GM12892 (cell line): ENCODE measurements around the gene LRRC36.

Experiments
- POLR2A ChIP-seq: IDR thresholded peaks from 2 replicates; pipeline ENCODE4 v1.6.1; 2011; ENCODE audit warnings: low read depth, low read length, control low read depth
- POLR2AphosphoS5 ChIP-seq: IDR thresholded peaks from 2 replicates; pipeline ENCODE4 v1.6.1; 2011; ENCODE audit warnings: low read depth, low read length, control low read depth

DNA sequence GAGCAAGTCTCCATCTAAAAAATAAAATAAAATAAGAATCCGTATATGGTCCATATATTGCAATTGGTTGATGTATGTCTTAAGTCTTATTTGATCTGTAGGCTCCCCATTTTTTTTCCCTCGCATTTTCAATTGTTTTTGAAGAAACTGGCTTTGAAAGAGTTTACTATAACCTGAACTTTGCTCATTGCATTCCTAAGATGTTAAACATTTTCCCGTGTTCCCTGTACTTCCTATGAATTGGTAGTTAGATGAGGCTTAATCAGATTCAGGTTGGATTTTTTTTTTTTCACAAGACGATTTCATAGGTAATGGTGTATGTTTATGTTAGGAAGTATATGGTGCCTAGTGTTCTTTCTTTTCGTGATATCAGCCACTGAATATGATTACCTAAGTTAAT, 3.3 kb downstream of the LRRC36 start:
- TF ChIP-seq POLR2AphosphoS5: no peak
- TF ChIP-seq POLR2A: no peak
